GM12892 (cell line): Measurements from ENCODE around the gene GLDC.

Source experiments
- POLR2A ChIP-seq: IDR thresholded peaks from 2 replicates; pipeline ENCODE4 v1.6.1; 2011; ENCODE audit warnings: low read depth, low read length, control low read depth
- POLR2AphosphoS5 ChIP-seq: IDR thresholded peaks from 2 replicates; pipeline ENCODE4 v1.6.1; 2011; ENCODE audit warnings: low read depth, low read length, control low read depth

GRCh38 chr9:6609497-6610016 lies 36.0 kb downstream of the GLDC start:
- TF ChIP-seq POLR2AphosphoS5 = no peak
- TF ChIP-seq POLR2A = no peak
